Upper lobe of left lung (tissue), 6 donors: ENCODE measurements around the gene PDE7B. TPM values are rescaled to one million over a fixed set of nuclear protein-coding genes. Genes with fewer than 3 reads are reported as not detected.

ENCODE experiments used
- ATAC-seq, 2 donors: fragments of 200-7000 bp; cut with Tn5 transposase; one replicate each; pipeline ENCODE4 v1.9.1; 2022; ENCODE audit warnings: mild to moderate bottlenecking in 2 of 2, moderate library complexity in 2 of 2; ENCODE audit not compliant: low FRiP score in 2 of 2
- DNase-seq, 2 donors: peaks; one replicate each; pipeline ENCODE4 v3.0.0-alpha.2; 2019 to 2020
- H3K27ac ChIP-seq, 4 donors: fragments of 200-600 bp; sonication (generic); one replicate each; pipeline ENCODE4 v1.5.1; 2016 to 2019
- H3K27me3 ChIP-seq, 4 donors: fragments of 200-600 bp; sonication (generic); one replicate each; pipeline ENCODE4 v1.5.1; 2017 to 2019
- H3K36me3 ChIP-seq, 4 donors: fragments of 200-600 bp; sonication (generic); one replicate each; pipeline ENCODE4 v1.5.1; 2016 to 2019
- H3K4me1 ChIP-seq, 4 donors: fragments of 200-600 bp; sonication (generic); one replicate each; pipeline ENCODE4 v1.5.1; 2018 to 2019
- H3K4me3 ChIP-seq, 4 donors: fragments of 200-600 bp; sonication (generic); one replicate each; pipeline ENCODE4 v1.5.1; 2017 to 2019; ENCODE audit warnings: mild to moderate bottlenecking in 2 of 4, moderate library complexity in 1 of 4
- H3K9me3 ChIP-seq, 4 donors: fragments of 200-600 bp; sonication (generic); one replicate each; pipeline ENCODE4 v1.5.1; 2018 to 2019
- CTCF ChIP-seq, 6 experiments: fragments of 450-650 bp in 4 of 6; fragments of 200-600 bp in 2 of 6; sonication (generic) in 2 of 6; IDR thresholded peaks; one replicate each; pipeline ENCODE4 v1.5.1; 2016 to 2019; ENCODE audit warnings: antibody characterized with exemption in 6 of 6
- EP300 ChIP-seq, 4 donors: sonication (generic); formaldehyde crosslinking; IDR thresholded peaks; one replicate each; pipeline ENCODE4 v1.5.1; 2017; ENCODE audit warnings: antibody characterized with exemption in 4 of 4, control low read depth in 2 of 4
- POLR2A ChIP-seq, 4 donors: fragments of 450-650 bp; IDR thresholded peaks; one replicate each; pipeline ENCODE4 v1.5.1; 2016 to 2017; ENCODE audit warnings: antibody characterized with exemption in 4 of 4, mild to moderate bottlenecking in 2 of 4
- POLR2AphosphoS5 ChIP-seq, 2 donors: sonication (generic); formaldehyde crosslinking; IDR thresholded peaks; one replicate each; pipeline ENCODE4 v1.5.1; 2017; ENCODE audit warnings: antibody characterized with exemption in 2 of 2
- WGBS, 2 donors: methylation state at CpG; one replicate each; pipeline ENCODE4 v1.1.5; 2017 to 2018; 5-methylcytosine and 5-hydroxymethylcytosine counted together
- total RNA-seq, 6 donors: library from RNA; depleted of rRNA in 4 of 6; stranded (reverse); fragments of >200 nt in 4 of 6; gene quantifications; one replicate each; pipeline versions ENCODE4 v1.1.0 to v1.2.1, GENCODE V29; 2016 to 2021
- donor health status: DM: no; HTN: no; CAD: no; lungs with moderate emphysema.
- donor health status: DM: no; HTN: yes; CAD: no; lungs with severe emphysema.

Gene PDE7B
- total RNA-seq, 6 donors from 2014 or later, result 1.0 to 4.4 (median 2.6) TPM

- Histone ChIP-seq H3K27ac (no peak overlapping the region), H3K4me3 (no peak overlapping the region), H3K4me1 (peaks cover 0 to 17% (median 0%) of the 10 kb centered on the region in 4 donors), H3K36me3 (no peaks in the 10 kb centered on the region), H3K27me3 (no peaks in the 10 kb centered on the region), H3K9me3 (no peaks in the 10 kb centered on the region)
- ATAC-seq (no peak), DNase-seq (no peak)
- TF ChIP-seq POLR2AphosphoS5 (IDR thresholded peaks at IDR 0.05) (no peak), CTCF (IDR thresholded peaks at IDR 0.05) (no peak), POLR2A (IDR thresholded peaks at IDR 0.05) (no peak), EP300 (IDR thresholded peaks at IDR 0.05) (no peak)
- WGBS, 2 donors, result 87 to 97% methylated on average over 3 of the region's 3 CpGs
Measured at GRCh38 chr6:136112262-136112661, 260.8 kb downstream of the PDE7B start.

DNA sequence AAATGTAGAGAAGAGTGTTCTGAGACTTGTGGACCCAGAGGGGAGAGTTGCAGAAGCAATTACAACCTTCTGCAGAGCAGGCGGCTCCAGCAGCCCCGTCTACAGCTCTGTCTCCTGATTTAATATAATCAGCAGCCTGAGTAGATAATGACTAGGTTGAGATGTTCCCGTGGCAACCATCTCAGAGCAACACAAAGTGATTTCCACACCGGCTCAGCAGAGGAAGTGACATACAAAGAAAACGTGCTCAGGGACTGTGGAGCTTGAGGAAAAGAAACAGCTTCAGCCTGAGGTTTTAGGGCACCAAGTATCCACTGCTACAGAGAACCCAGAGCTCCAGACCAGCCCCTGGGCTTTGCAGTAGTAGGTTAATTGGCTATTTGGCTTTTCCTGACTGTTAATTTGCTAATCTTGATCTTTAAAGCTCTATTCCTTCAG is 262.3 kb downstream of the PDE7B start:
- no peaks in the 10 kb centered on the region for H3K27me3 ChIP-seq
- H3K4me1 ChIP-seq, result peaks cover 0 to 17% (median 0%) of the 10 kb centered on the region in 4 donors
- 16 to 17% methylated on average over 5 of the region's 5 CpGs for WGBS, 2 donors
- H3K4me3 ChIP-seq, result no peak overlapping the region
- no peak for TF ChIP-seq POLR2A (IDR thresholded peaks at IDR 0.05)
- ATAC-seq (peak; percentile 72 to 86), DNase-seq (peak in 1 of 2 donors; percentile 47)
- no peaks in the 10 kb centered on the region for H3K36me3 ChIP-seq
- H3K27ac ChIP-seq, result no peak overlapping the region
- no peaks in the 10 kb centered on the region for H3K9me3 ChIP-seq

DNA sequence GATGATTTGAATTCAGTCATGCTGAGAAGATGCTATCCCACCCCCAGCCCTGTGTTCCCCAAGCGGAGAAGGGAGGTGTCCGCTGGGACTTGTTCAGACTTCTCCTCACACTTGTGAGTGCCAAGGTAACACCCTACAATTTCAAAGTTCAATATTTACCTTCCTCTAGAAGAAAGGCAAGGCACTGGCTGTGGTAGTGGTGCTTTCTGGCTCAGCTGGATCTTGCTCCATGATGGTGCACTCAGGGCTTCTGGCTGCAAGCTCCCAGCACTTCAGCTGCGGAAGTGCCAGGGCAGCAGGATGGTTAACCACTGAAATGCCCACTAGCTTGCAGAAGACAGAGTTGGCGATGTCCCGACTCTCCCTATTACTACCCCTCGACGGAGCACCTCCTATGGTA is 263.2 kb downstream of the PDE7B start:
- TF ChIP-seq EP300 (IDR thresholded peaks at IDR 0.05) (peak in 1 of 4 donors; percentile 35), CTCF (IDR thresholded peaks at IDR 0.05) (no peak)
- no peaks in the 10 kb centered on the region for H3K36me3 ChIP-seq
- H3K27me3 ChIP-seq, result no peaks in the 10 kb centered on the region
- DNase-seq (peak in 1 of 2 donors; percentile 81), ATAC-seq (peak; percentile 34 to 67)
- 76 to 78% methylated on average over 7 of the region's 7 CpGs for WGBS, 2 donors
- peaks cover 0 to 17% (median 0%) of the 10 kb centered on the region in 4 donors for H3K4me1 ChIP-seq
- no peaks in the 10 kb centered on the region for H3K9me3 ChIP-seq
- H3K4me3 ChIP-seq, result no peak overlapping the region
- H3K27ac ChIP-seq, result no peak overlapping the region

DNA sequence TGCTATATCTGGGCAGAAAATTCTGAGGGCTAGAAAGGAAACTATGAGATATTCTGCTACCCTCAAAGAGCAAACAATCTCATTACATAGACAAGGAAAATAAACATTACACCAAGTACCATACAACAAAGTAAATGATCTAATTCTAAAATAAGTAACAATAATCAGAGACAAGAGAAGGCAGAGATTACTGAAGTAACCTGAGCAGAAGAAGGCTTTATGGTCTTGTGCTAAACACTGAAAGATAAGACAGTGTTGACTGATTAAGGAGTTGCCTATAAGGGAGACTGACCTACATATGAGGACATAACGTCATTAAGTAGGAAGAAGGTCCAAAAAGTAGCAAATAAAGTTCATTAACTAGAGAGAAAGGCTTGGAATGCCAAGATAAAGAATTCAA is 264.4 kb downstream of the PDE7B start:
- Histone ChIP-seq H3K9me3 (no peaks in the 10 kb centered on the region), H3K36me3 (no peaks in the 10 kb centered on the region), H3K27ac (no peak overlapping the region), H3K4me3 (no peak overlapping the region), H3K27me3 (no peaks in the 10 kb centered on the region), H3K4me1 (peaks cover 0 to 17% (median 0%) of the 10 kb centered on the region in 4 donors)
- WGBS, 2 donors, result 60 to 70% methylated on average over 1 of the region's 1 CpG
- ATAC-seq (no peak), DNase-seq (no peak)
- TF ChIP-seq EP300 (IDR thresholded peaks at IDR 0.05) (no peak), POLR2A (IDR thresholded peaks at IDR 0.05) (no peak), CTCF (IDR thresholded peaks at IDR 0.05) (no peak), POLR2AphosphoS5 (IDR thresholded peaks at IDR 0.05) (no peak)

DNA sequence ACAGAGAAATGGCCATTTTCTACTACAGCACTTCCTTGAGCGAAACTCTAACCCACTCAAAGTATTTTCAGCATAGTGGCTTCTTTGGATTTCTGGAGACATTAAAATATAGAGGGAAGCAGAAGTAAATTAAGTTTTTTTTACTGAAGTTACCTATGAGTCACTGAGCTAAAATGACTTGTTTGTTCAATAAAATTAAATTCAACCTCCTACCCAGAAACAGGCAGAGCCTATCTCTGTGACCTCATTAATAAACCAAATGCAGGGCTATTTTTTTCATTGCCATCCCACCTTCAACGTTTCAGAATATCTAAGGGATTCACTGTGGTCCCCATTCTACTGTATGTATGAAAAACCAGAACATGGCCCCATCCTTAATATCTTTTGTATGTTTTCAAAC is 265.6 kb downstream of the PDE7B start:
- Histone ChIP-seq H3K4me1 (peaks cover 0 to 17% (median 0%) of the 10 kb centered on the region in 4 donors), H3K27ac (no peak overlapping the region), H3K4me3 (no peak overlapping the region), H3K27me3 (no peaks in the 10 kb centered on the region), H3K9me3 (no peaks in the 10 kb centered on the region), H3K36me3 (no peaks in the 10 kb centered on the region)
- 68 to 88% methylated on average over 2 of the region's 2 CpGs for WGBS, 2 donors
- DNase-seq (no peak), ATAC-seq (no peak)
- no peak for TF ChIP-seq POLR2AphosphoS5 (IDR thresholded peaks at IDR 0.05)

DNA sequence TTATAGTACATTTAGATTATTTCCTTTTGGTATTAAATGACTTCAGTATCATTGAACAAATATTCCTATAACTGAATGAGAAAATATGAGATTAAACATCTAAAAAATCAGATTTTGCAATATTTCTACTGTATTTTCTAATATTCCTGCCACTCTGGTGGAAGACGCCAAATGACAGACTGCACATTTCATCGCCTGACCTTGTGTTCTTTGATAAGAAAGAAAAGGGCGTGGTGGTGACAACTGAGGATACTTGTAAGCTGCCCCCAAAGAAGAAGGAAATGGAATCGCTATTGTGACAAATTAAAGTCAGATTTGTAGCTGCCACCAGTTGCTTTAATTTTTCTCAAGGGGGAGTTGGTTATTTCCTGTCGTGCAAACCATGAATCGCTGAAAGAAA is 267.3 kb downstream of the PDE7B start:
- 65 to 68% methylated on average over 6 of the region's 6 CpGs for WGBS, 2 donors

More for the DNA sequence above, 267.3 kb downstream of the PDE7B start:
- Histone ChIP-seq H3K4me1 (peaks cover 0 to 13% (median 0%) of the 10 kb centered on the region in 4 donors), H3K27ac (no peak overlapping the region), H3K9me3 (no peaks in the 10 kb centered on the region), H3K4me3 (no peak overlapping the region), H3K27me3 (no peaks in the 10 kb centered on the region), H3K36me3 (no peaks in the 10 kb centered on the region)
- TF ChIP-seq CTCF (IDR thresholded peaks at IDR 0.05), result no peak
- TF ChIP-seq EP300 (IDR thresholded peaks at IDR 0.05), result no peak
- TF ChIP-seq POLR2A (IDR thresholded peaks at IDR 0.05), result no peak
- TF ChIP-seq POLR2AphosphoS5 (IDR thresholded peaks at IDR 0.05), result no peak
- DNase-seq (no peak), ATAC-seq (no peak)
